DLD1 (cell line): ENCODE data around the gene RGS9BP.
"Not testable (repeated sequence)": the region's sequence is repeated elsewhere in the genome, so short reads cannot be mapped to it uniquely, and the experiment has no call there.

Experiments
- in situ Hi-C: cut with HindIII; loops from 2 replicates; pipeline ENCODE4 v1.10.0; 2017; ENCODE audit warnings: low sequenced_read_pairs

Gene RGS9BP

DNA sequence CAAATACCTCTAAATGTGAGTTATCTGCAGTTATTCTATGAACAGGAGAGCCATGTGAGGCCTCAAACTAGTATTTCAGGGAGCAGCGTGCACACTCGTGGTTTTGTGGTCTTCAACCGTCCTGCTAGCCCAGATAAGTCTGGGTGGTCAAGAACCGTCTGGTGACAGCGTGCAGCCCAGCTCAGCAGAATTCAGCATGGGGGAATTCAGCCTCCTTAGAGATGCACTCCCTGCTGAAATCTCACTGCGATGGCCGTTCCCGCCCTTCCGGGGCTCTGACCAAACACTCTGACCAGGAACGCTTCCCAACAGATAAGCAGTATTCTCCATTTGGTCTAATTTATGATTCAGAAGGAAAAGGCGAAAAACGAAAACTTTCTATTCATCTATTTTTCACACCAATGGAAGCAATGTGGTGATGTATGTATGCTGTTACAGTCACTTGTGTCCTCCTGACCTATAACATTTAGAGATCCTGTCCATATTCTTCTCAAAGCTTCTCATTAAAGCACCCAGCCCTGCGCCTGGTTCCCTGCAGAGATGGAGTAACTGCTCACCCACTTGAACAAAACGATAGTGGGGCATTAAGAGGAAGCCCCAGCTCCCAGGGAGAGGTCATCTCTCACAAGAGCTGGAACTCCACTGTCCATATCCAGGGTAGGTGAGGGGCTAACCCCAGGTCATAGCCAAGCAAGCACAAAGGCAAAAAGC, 3.6 kb upstream of the RGS9BP start:
- in situ Hi-C loops: no loop called here

DNA sequence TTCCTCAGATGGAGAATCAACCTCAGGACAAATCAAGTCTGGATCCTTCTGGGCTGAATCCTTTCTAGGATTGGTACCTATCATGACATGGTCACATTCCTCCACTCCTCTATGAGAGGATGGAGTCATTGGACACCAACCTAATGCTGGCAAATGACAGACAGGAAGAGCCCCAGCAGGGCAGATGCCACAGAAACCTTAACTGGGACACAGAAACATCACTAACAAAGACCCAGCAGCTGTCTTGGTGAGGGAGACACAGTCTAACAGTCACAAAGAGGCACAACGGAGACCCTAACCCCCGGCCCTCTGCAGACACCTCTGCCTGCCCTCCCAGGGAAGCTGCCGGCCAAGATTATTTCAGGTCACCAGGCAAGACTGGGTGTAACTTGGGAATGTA, 2.8 kb upstream of the RGS9BP start:
- in situ Hi-C loops: no loop called here

DNA sequence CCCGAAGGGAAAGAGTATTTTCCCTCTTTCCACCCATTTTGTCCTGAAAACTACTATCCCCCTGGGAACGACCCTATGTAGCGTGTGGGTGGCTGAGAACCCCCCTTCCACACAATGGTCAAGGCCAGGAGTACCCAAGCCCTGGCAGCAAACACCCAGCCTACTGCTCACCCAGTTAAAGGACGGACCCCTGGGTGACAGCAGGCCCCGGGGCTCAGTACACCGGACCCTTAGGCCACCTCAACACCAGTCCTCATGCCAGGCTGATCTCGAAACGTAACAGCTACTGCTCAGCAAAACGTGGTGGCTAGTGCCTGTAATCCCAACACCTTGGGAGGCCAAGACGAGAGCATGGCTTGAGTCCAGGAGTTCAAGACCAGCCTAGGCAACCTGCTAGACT, 2.1 kb upstream of the RGS9BP start:
- in situ Hi-C loops: no loop called here

DNA sequence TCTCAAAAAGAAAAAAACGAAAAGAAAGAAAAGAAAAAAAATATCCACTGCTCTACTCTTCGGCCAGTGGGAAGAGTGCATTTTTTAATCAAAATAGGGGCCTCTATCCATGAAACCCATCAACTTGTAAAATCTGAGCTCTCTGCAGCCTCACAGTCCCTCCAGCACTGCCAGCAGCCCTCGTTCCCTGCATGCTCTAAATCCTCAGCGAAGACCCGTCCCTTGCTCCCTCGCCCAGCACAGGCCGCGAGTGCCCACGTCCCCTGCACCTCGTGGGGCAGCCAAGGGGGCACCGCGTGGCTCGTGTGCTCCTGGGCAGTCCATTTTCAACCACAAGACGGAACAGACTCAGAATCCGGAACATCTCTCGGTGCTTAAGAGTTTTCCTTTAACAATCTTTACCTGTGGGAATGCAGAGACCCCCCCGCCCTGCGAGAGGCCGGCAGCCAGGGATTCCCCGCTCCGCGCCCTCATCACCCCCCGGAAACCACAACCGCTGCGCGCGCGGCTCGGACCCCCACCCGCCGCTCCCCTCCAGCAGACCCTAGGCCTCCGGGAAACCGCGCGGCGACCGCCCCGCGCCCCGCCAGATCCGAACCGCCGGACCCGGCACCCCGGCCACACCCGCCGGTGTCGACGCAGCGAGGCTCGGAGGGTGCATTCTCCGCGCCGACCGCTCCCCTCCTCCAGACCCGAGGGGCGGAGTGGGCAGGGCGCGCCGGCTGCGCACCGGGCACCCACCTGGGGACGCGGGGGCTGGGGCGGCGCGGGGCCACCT, 1.3 kb upstream of the RGS9BP start:
- in situ Hi-C loops: no loop called here

DNA sequence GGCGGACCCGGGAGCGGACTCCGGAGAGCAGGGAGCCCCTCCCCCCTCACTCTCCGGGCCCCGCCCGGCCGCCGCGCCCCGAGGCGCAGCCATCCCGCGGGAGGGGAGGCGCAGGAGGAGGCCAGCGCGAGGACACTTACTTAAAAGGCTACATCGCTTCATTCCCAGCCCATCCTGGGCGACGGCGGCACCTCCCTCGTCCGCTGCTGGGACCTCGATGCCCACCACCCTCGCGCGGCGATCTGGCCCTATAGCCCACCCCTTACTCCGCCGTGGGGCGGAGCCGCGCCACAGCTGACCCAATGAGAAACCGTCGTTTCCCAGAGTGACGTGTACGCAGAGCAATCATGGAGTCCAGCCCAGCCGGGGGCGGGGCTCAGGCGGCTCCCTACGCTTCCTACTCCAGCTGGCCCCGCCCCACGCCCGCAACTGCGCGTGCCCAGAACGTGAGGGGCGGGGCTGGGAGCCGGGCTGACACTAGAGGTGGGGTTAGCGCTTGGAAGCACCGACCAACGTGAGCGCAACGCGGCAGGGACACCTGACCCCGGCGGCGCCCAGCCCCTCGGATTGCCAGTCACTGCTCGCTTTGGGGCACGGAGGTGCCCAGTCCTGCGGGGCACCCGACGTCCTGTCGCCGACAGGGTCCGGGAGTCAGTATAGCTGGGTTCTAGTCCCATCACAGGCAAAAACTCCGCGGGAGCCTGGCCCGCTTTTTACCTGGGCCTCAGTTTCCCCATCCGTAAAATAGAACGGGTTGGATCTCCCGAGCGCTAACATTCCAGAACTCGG, 523 bp upstream of the RGS9BP start, which contains the start of gene ANKRD27:
Gene ANKRD27, minus strand, starts transcription at position 250 of the 789 bp plus-strand sequence. CDS start 16,165 bp downstream, outside the sequence.
- in situ Hi-C loops: no loop called here

DNA sequence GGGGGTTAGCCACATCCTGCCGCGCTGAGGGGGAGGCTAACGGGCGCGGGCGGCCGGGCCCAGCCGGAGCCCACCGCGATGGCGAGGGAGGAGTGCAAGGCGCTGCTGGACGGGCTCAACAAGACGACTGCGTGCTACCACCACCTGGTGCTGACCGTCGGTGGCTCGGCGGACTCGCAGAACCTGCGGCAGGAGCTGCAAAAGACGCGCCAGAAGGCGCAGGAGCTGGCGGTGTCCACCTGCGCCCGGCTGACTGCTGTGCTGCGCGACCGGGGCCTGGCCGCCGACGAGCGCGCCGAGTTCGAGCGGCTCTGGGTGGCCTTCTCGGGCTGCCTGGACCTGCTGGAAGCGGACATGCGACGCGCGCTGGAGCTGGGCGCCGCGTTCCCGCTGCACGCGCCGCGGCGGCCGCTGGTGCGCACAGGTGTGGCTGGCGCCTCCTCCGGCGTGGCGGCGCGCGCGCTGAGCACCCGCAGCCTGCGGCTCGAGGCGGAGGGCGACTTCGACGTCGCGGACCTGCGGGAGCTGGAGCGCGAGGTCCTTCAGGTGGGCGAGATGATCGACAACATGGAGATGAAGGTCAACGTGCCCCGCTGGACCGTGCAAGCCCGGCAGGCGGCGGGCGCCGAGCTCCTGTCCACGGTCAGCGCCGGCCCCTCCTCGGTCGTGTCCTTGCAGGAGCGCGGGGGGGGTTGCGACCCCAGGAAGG, 692 bp downstream of the RGS9BP start:
- in situ Hi-C loops: no loop called here

DNA sequence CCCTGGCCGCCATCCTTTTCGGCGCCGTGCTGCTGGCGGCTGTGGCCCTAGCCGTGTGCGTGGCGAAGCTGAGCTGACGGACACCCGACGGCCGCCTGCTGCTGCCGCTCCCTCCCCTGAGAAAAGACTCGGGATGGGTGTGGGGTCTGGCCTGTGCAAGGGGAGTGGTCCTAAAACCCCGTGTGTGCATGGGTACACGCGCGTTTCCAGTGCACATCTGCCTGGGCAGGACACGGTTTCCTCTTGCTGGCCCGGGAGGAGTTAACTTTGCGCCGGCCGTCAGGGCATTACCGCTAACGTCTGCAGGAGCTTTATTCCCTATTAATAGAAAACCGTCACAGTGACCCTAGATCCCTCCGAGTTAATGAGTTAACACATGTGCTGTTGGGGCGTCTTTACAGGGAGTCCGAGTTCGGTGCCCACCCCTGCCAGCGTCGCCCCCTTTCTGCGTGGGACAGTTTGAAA, 1.3 kb downstream of the RGS9BP start:
- in situ Hi-C loops: no loop called here

DNA sequence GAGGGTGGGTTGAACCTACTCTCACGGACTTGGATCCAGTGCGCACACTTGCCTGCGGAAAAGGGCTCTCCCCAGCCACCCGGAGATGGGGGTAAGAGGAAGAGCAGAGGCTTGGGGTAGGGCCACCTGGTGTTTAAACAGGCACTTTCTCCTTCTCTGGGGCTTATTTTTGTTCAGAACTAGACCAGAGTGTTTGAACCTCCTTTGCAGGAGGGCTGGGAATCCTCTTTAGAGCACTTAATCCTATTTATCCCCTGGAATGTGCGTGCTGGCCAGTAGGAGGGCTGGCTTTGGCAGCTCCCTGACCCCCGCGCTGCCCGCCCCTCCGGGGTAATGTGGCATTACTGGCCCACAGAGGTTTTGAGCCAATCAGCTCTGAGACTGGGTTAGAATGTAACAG, 2.0 kb downstream of the RGS9BP start:
- in situ Hi-C loops: no loop called here

DNA sequence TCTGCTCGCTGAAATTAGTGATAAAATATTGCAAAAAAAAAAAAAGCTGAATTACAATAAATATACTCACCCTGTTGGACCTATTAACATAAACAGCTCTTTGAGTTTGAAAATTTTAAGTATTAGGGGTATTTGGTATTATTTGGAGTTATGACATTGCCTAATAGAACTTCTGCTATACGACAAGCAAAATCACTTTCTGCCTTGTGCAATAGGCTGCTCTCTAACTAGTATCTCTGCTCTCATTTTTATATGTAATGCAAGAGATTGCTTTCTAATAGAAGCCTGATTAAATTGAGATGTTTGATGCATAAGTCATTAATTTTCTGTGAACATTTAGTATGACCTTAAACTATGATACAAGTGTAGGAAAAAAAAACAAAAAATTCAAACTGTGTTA, 5.3 kb downstream of the RGS9BP start:
- in situ Hi-C loops: no loop called here

DNA sequence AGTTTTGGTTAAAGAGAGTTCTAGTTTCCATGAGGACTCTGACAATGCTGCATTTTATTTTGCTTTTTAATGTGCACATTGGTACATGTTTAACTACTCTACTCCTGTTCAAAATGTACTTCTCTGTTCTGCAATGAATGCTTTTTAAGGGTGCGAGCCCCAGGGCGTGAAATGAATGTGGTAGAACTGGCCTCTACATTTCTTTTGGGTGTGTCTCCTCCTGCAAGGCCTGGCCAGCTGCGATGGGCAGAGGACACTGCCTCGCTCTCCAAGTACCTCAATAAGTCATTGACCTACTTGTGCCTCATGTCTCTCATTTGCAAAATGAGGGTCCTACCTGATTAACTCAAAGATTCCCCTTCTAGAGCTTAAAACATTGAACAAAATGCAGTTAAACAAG, 6.7 kb downstream of the RGS9BP start:
- in situ Hi-C loops: no loop called here

DNA sequence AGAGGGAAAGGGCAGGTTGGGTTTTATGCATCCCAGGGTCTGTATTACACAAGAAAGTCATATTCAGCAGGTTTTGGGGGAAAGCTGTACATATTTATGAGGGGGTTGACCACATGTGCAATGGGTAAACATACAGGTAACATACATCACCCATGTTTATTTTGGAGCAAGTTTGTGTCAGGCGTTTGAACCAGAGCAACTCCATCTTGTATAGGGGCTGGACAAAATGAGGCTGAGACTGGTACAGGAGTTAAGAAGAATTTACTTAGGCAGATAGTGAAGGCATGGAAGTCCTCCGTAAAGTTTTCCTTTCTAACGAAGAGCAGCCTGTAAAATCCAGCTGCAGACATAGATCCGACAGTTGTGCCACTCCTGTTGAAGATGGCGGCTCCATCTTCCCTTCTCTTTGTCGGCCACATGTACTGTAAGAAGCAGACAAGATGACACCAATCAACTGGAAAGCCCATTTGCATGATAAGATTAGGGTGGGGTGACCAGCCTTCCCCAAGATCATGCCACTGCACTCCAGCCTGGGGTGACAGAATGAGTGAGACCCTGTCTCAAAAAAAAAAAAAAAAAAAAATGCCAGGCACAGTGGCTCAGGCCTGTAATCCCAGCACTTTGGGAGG, 11.3 kb downstream of the RGS9BP start:
- in situ Hi-C loops: no loop called here

DNA sequence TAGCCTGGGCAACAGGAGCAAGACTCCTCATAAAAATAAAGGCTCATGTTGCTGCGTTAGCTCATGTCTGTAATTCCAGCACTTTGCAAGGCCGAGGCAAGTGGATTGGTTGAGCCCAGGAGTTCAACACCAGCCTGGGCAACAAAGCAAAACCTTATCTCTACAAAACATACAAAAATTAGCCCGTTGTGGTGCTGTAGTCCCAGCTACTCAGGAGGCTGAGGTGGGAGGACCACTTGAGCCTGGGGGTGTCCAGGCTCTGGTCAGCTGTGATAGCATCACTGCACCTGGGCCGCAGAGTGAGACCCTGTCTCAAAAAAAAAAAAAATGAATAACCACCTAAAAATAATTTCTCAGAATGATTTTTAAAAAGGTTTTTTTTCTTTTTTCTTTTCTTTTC, 12.0 kb downstream of the RGS9BP start:
- in situ Hi-C loops: no loop called here

DNA sequence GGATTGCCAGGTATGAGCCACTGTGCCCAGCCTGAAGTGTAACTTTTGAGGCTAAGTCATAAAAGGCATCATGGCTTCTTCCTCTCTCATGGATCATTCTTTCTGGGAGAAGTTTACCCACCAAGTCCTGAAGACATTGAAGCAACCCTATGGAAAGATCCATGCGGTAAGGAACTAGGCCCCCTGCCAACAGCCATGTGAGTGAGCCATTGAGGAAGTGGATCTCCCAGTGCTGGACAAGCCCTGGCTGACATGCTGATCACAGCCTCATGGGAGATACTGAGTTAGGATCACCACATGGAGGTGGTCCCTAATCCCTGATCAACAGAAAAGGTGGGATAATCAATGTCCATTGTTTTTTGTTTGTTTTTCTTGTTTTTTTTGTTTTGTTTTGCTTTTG, 12.7 kb downstream of the RGS9BP start:
- in situ Hi-C loops: no loop called here

DNA sequence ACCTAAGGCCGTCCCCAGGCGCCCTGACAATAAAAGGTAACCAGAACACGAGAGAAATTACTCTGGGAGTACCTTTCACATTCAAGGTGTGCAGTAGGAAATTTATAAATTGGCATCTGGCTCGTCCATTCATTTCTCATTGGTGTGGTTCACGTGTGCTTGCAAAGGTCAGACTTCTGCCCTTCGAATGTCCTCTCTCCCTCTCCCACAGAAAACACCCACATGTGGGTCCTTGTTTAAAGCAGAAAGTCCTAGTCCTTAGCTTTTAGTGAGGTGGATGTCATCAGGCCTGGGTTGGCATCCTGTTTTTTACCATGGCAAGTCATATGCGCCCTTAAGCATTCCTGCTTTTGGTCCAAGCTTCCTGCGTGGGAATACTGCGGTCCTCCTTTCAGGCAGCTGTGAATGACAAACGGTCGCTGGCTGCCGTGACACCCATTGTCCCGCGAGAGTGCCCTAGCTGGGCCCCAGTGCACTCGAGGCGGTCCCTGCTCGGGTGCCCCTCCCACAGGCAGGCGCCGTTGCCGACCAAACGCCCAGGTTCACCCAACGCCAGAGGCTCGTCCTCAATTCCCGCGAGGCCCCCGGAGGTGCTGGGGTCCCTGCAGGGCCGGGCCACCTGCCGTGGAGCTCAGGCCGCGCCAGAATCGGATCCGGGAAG, 15.8 kb downstream of the RGS9BP start, which contains the start of gene NUDT19:
Gene NUDT19, plus strand, starts transcription at position 531 of the 661 bp plus-strand sequence. CDS start 140 bp downstream, outside the sequence.
- in situ Hi-C loops: no loop called here

DNA sequence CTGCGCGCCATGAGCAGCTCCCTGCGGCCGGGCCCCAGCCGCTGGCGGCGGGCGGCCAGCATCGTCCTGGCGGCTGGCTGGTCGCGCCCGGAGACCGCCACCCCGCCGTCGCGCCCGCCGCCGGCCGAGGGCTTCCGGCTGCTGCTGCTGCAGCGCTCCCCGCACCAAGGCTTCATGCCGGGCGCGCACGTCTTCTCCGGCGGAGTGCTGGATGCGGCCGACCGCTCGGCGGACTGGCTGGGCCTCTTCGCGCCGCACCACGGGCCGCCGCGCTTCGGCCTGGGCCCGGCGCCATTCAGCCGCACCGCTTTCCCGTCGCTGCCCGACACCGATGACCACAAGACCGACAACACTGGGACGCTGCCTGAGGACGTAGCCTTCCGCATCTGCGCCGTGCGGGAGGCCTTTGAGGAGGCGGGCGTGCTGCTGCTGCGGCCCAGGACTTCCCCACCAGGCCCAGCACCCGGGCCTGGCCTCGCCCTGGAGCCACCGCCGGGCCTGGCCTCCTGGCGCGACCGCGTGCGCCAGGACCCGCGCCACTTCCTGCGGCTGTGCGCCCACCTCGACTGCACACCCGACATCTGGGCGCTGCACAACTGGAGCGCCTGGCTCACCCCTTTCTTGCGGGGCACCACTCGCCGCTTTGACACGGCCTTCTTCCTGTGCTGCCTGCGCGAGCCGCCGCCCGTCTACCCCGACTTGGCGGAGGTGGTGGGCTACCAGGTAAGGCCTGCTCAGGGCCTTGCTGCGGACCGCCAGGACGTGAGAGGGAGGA, 16.5 kb downstream of the RGS9BP start:
- in situ Hi-C loops: no loop called here

DNA sequence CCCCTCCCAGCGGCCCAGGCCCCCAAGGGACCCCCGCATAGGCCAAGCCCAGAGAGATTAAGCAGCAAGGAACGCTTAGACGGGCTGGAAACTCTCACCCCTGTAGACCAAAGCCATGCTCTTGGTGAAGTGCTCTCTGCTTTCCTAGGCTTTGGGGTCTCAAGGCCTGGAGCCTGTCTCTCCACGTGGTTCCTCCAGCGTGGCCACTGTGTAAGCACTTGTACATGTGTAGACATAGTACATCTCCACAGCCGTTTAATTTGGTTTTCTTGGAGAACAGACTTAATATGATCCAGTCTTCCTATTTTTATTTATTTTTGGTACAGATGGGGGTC, 17.0 kb downstream of the RGS9BP start:
- in situ Hi-C loops: no loop called here

DNA sequence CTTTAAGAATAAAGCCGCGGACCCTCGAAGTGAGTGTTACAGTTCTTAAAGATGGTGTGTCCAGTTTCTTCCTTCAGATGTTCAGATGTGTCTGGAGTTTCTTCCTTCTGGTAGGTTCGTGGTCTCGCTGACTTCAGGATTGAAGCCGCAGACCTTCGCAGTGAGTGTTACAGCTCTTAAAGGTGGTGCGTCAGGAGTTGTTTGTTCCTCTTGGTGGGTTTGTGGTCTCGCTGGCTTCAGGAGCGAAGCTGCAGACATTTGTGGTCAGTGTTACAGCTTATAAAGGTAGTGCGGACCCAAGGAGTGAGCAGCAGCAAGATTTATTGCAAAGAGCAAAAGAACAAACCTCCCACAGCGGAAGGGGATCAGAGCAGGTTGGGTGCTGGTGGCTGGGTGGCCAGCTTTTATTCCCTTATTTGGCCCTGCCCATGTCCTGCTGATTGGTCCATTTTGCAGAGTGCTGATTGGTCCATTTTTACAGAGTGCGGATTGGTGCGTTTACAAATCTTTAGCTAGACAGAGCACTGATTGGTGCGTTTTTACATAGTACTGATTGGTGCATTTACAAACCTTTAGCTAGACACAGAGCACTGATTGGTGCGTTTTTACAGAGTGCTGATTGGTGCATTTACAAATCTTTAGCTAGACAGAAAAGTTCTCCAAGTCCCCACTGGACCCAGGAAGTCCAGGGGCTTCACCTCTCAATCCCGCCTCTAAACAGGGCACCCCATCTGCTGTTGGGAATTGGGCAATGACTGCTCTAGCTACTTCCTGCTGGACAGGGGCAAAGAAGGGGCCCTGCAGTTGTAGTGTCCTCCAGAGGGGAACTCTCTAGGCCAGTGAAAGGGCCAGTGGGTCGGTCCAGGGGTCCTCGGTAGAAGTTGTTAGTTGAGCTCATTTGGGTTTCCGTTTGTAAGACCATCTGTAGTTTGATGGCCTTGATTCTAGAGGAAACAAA, 17.8 kb downstream of the RGS9BP start:
- in situ Hi-C loops: not testable (repeated sequence)

DNA sequence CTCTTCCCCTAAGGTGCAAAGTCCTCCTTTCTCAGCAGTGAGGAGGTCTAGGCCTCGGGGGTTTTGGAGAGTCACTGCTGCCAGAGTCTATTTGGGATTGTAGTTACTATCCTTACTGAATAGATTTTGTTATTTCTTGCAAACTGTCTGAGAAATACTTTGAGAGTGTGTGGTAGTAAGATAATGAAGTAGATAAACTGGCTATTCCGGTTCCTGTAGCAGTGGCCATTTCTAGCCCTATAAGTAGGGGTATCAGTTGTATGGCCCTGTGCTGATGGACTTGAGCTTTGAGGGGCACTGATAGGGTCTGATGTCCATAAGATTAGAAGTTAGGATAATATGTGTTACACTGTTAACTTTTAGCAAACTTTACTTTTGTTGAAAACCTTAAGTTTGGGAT, 18.7 kb downstream of the RGS9BP start:
- in situ Hi-C loops: not testable (repeated sequence)
